Measurements from ENCODE around the gene MCUB. TPM values are rescaled to one million over a fixed set of nuclear protein-coding genes. Genes with fewer than 3 reads are reported as not detected.

The MCUB gene
- total and polyA plus RNA-seq, 12 donors, result 1.2 to 28.5 (median 5.0) TPM

DNA sequence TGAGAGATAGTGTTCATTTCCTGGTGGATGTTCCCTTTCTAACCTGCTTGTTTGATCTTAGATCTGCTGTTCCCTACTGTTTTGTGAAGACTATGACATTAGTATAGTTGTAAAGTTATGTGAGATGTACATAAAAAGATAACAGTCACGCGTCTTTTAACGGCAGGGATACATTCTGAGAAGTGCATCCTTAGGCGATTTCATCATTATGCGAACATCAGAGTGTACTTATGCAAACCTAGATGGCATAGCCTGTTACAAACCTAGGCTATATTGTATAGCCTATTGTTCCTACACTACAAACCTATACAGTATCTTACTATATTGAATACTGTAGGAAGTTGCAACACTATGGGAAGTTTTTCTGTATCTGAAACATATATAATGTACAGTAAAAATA is 50.4 kb downstream of the MCUB start:
- WGBS, 4 donors, result 94 to 98% (median 97%) methylated on average over 5 of the region's 5 CpGs
- Histone ChIP-seq H3K4me3 (no peak overlapping the region), H3K4me1 (replicated peaks in 1 of 2) (no peaks in the 10 kb centered on the region), H3K9me3 (replicated peaks in 1 of 3) (no peaks in the 10 kb centered on the region), H3K27me3 (no peaks in the 10 kb centered on the region), H3K36me3 (replicated peaks in 1 of 2) (no peaks in the 10 kb centered on the region), H3K27ac (no peak overlapping the region)
- TF ChIP-seq CTCF (IDR thresholded peaks at IDR 0.05) (no peak), POLR2A (IDR thresholded peaks at IDR 0.05) (no peak)
- DNase-seq, result no peak
- intact Hi-C loops (cut with DNase I), result no loop called here

GRCh38 chr4:109611045-109611646 is 51.1 kb downstream of the MCUB start:
- Histone ChIP-seq H3K27ac (no peak overlapping the region), H3K9me3 (replicated peaks in 1 of 3) (no peaks in the 10 kb centered on the region), H3K27me3 (no peaks in the 10 kb centered on the region), H3K4me1 (replicated peaks in 1 of 2) (no peaks in the 10 kb centered on the region), H3K36me3 (replicated peaks in 1 of 2) (no peaks in the 10 kb centered on the region), H3K4me3 (no peak overlapping the region)
- peak in 1 of 7 donors; percentile 9 for DNase-seq
- TF ChIP-seq CTCF (IDR thresholded peaks at IDR 0.05) (no peak), POLR2A (IDR thresholded peaks at IDR 0.05) (no peak)
- intact Hi-C loops (cut with DNase I), result no loop called here

DNA sequence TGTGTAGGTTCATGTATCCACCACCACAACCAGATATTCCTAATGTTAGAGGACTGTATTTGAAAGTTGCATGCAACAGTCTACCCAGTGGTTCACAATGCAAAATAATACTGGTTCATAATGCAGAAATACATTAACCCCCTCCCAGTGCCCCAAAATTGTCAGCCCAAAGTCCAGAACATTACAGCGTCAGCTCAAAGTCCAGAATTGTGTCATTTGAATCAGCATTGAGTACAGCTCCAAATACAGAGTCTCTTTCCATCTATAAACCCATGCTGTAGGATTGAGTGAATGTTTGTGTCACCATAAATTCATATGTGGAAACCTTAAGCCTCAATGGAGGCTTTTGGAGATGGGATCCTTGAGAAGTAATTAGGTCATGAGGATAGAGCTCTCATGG is 54.0 kb downstream of the MCUB start:
- intact Hi-C loops (cut with DNase I), result no loop called here
- TF ChIP-seq CTCF (IDR thresholded peaks at IDR 0.05) (no peak), POLR2A (IDR thresholded peaks at IDR 0.05) (no peak)
- WGBS, 4 donors, result 89 to 100% (median 98%) methylated on average over 1 of the region's 1 CpG
- H3K27ac ChIP-seq, result no peak overlapping the region
- DNase-seq, result no peak
- H3K4me1 ChIP-seq (replicated peaks in 1 of 2), result no peaks in the 10 kb centered on the region
- H3K9me3 ChIP-seq (replicated peaks in 1 of 3), result no peaks in the 10 kb centered on the region
- no peaks in the 10 kb centered on the region for H3K27me3 ChIP-seq
- no peaks in the 10 kb centered on the region for H3K36me3 ChIP-seq (replicated peaks in 1 of 2)
- no peak overlapping the region for H3K4me3 ChIP-seq

DNA sequence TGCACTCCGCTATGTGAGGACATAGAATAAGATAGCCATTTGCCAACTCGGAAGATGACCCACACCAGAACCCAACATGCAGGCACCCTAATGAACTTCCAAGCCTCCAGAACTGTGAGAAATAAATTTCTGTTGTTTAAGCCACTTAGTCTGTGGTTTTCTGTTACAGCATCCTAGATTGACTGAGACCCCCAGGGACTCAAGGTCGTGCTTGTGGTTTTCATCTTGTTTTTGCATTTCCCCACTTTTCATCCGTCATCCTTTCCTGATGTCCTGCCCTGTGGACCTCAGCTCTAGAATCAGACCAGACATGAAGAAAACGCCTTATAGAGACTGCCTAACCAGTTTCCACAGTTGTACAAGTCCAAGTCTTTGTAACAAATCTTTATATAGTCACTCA is 54.4 kb downstream of the MCUB start:
- no peak for TF ChIP-seq CTCF (IDR thresholded peaks at IDR 0.05)
- no peak for TF ChIP-seq POLR2A (IDR thresholded peaks at IDR 0.05)
- Histone ChIP-seq H3K36me3 (replicated peaks in 1 of 2) (no peaks in the 10 kb centered on the region), H3K4me3 (no peak overlapping the region), H3K27me3 (no peaks in the 10 kb centered on the region), H3K27ac (no peak overlapping the region), H3K9me3 (replicated peaks in 1 of 3) (no peaks in the 10 kb centered on the region), H3K4me1 (replicated peaks in 1 of 2) (no peaks in the 10 kb centered on the region)
- no peak for DNase-seq
- 65 to 70% (median 67%) methylated on average over 5 of the region's 5 CpGs for WGBS, 4 donors
- intact Hi-C loops (cut with DNase I), result no loop called here

All from adrenal gland (tissue), 12 donors.